Retina (tissue), 1 donor: ENCODE data around the gene FBXL13.
"Not testable (repeated sequence)": the region's sequence is repeated elsewhere in the genome, so short reads cannot be mapped to it uniquely, and the experiment has no call there.

Experiments
- DNase-seq: peaks from one replicate; pipeline ENCODE4 v3.0.0-alpha.2; 2016

FBXL13 gene

DNA sequence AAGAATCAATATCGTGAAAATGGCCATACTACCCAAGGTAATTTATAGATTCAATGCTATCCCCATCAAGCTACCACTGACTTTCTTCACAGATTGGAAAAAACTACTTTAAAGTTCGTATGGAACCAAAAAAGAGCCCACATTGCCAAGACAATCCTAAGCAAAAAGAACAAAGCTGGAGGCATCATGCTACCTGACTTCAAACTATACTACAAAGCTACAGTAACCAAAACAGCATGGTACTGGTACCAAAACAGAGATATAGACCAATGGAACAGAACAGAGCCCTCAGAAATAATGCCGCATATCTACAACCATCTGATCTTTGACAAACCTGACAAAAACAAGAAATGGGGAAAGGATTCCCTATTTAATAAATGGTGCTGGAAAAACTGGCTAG, 53.7 kb downstream of the FBXL13 start:
- not testable (repeated sequence) for DNase-seq

DNA sequence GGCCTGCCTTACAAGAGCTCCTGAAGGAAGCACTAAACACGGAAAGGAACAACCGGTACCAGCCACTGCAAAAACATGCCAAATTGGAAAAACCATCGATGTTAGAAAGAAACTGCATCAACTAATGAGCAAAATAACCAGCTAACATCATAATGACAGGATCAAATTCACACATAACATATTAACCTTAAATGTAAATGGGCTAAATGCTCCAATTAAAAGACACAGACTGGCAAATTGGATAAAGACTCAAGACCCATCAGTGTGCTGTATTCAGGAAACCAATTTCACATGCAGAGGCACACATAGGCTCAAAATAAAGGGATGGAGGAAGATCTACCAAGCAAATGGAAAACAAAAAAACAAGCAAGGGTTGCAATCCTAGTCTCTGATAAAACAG, 56.3 kb downstream of the FBXL13 start:
- not testable (repeated sequence) for DNase-seq

DNA sequence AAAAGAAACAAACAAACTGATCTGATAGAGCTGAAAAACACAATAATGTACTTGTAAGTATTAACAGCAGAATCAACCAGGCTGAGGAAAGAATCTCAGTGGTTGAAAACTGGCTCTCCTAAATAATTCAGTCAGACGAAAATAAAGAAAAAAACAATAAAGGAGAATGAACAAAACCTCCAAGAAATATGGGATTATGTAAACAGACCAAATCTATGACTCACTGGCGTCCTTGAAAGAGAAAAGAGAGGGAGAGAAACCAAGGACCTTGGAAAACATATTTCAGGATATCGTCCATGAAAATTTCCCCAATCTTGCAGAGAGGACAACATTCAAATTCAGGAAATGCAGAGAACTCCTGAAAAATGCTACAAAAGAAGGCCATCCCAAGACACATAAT, 62.9 kb downstream of the FBXL13 start:
- no peak for DNase-seq

DNA sequence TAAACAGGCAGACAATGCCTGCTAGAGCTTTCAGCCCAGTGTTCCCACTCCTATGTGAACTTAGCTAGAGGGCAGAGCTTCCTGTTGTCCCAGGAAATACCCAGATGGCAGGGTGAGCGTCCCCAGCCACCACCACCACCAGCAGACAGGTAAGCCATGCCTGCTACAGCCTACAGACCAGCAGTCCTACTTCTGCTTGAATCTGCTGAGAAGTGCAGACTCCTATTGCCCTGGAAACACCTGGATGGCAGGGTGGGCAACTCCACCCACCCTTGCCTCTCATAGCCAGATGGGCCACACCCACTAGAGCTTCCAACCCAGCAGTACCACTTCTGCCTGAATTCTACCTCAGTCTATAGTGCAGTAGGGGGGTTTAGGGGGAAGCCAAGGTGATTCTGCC, 64.4 kb downstream of the FBXL13 start:
- no peak for DNase-seq

DNA sequence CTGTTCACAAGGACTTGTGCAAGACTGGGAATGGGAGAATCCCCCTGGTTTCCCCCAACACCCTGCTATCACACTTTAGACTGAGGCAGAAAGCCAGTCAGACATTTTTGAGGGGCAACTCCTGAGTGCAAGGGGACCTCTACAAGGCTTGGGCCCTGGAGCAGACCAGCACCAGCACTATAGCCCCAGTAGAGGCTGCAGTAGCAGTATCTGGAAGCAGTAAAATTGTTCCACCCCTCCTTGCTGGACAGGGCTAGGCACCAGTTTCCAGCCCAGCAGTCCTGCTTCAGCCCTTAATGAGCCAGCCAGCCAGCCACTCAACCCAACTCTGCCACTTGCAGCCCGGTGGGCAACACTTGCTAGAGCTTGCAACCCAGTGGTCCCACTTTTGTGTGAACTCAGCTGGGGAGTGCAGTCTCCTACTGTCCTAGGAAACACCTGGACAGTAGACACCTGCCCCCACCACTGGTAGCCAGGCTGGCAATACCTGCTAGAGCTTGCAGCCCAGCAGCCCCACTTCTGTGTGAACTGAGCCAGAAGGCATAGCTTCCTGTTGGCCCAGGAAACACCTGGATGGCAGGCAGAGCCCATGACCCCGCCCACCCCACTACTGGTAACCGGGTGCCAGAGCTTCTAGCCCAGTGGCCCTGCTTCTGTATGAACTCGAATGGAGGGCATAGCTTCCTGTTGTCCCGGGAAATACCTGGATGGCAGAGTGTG, 65.0 kb downstream of the FBXL13 start:
- no peak for DNase-seq

DNA sequence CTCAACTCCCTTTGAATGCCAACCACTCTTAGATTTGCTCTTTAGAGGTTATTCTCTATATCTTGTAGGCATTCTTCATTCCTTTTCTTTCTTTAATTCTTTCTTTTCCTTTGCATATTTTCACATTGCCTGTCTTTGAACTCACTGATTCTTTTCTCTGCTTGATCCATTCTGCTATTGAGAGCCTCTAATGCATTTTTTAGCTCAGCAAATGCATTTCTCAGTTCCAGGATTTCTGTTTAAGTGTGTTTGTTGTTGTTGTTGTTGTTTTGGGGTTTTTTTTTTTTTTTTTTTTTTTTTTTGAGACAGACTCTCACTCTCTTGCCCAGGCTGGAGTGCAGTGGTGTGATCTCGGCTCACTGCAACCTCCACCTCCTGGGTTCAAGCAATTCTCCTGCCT, 71.6 kb downstream of the FBXL13 start:
- no peak for DNase-seq

DNA sequence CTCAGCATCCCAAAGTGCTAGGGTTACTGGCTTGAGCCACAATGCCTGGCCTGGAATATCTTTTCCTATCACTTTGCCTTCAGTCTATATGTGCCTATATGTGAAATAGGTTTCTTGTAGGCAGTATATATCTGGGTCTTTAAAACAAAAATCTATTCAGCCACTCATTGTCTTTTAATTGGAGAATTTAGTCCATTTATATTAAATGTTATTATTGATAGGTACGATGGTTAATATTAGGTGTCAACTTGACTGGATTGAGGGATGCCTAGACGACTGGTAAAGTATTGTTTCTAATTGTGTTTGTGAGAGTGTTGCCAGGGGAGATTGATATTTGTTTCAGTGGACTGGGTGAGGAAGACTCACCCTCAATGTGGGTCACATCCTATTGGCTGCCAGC, 73.4 kb downstream of the FBXL13 start:
- no peak for DNase-seq

DNA sequence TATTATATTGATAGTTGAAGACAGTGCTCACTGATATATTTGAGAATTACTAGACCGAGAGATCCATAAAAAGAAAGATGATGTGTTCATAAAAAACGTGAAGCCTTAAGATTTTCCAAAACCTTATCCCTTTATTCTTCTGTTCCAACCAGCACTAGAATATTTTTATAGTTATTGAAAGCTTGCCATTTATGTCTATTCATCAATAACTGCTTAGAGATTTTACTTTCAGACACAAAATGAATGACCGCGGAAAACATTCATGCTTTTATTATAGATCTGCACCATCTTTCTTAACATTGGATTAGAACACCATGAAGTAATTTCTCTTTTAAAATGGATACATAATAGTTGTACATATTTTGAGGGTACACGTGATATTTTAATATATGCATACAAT, 77.6 kb downstream of the FBXL13 start:
- no peak for DNase-seq

DNA sequence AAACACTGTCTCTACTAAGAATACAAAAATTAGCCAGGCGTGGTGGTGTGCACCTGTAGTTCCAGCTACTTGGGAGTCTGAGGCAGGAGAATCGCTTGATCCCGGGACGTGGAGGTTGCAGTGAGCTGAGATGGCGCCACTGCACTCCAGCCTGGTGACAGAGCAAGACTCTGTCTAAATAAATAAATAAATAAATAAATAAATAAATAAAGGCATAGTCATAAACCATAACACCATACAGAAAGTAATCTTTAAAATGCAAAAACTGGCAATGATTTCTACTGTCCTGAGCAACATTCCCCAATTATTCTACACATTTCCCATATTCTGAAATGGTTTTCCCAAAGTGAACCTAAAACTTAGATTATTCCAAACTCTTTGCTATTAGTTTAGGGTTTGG, 79.0 kb downstream of the FBXL13 start:
- not testable (repeated sequence) for DNase-seq

DNA sequence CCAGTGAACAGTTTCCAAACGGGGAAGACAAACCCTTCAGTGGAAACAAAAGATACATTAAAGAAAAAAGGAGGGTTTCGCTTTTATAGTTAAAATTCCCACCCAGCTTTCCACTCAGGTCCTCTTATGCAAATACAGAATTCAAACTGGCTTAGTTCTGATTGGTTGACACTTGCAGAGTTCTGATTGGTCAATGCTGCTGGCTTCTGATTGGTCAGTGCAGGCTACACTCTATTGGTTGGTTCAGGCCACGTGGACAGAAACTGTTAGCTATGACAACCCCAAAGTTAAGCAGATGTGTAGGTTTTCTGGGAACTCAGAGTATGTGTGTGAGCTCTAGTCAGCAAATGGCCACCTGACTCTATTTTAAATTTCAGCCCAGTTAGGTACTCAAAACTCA, 80.0 kb downstream of the FBXL13 start:
- no peak for DNase-seq

DNA sequence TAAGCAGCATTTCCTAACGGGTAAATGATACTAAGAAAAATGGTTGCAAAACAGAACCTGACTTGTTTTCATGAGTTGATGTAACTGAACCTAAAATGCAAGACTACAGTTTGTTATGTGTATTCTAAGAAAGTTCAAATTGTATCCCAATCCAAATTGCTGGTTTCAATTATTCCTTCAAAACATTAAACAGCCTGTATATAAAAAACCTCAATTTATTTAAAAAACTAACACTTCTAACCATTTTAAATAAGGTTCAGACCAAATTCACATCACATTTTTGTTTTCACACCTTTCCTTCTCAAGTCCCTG, 80.9 kb downstream of the FBXL13 start:
- DNase-seq, result no peak

DNA sequence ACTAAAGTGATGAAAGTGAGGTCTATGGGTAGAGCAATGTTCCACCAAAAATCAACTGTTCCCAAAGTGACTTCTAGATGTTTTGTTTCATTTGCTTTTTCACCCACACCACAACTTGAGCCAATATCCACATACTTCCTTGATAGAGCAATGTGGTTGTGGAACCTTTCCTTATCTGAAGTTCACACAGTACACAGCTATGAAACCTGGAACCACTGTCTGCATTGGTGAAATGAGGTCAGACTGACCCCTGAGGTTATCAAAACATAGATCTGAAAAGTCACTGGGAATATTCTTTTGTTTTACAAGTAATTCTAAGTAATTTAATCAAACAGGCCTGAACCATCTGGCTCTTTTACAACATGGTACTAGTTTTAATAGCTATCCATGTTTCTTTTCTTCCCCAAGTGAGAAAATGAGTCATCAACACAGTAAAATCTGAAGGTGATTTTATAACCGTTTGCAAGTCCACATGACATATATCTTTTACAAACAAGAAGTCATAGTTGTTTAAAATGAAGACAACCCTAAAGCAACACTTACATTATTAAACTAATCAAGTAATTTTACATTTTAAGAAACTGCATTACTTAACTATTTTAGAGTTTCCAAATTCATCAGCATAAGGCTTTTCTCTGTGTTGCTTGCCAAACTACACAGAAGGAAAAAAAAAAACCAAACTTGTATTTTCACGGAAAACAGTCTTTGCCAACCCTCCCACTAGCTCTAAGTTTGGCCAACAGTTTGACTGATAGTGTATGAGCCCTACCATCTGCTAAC, 81.5 kb downstream of the FBXL13 start:
- no peak for DNase-seq

DNA sequence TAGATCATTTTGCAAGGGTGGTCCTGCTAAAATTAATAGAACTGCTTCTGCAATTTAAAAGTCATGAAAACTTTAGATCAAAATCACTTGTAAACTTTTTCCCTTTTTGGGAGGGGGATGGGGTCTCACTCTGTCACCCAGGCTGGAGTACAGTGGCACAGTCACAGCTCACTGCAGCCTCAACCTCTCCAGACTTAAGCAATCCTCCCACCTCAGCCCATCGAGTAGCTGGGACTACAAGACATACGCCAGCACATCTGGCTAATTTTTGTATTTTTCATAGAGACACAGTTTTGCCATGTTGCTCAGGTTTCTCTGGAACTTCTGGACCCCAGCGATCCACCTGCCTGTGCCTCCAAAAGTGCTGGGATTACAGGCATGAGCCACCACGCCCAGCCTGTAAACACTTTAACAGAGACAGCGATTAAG, 82.1 kb downstream of the FBXL13 start:
- no peak for DNase-seq

DNA sequence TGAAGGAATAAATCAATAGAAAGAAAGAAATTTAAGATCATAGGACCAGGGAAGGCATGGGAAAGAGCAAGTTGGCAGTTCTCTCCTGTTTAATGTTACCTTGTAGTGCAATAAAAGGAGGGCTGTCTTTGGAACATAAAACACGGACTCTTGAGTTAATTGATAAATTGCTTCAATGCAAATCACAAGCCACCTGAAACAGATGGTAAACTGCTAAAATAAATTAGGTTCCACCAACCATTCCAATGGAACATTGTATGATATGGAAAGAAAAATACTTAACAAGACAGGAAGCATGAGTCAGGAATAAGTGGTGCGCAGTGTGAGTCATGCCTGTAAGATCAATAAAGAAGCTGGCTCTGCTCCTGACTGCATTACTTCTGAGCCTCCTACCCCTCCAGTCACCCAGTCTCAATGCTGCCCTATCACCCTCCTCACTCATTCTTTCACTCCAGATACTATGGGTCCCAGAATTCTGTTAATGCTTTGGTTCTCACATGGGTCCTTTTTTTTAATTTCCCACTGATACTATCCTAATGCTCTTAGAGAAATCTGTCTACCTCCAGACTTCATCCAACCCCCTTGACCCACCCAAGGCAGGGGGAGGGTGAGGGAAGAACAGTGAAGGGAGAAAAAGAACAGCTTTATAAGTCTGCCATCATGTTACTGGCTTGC, 82.9 kb downstream of the FBXL13 start:
- DNase-seq, result no peak

DNA sequence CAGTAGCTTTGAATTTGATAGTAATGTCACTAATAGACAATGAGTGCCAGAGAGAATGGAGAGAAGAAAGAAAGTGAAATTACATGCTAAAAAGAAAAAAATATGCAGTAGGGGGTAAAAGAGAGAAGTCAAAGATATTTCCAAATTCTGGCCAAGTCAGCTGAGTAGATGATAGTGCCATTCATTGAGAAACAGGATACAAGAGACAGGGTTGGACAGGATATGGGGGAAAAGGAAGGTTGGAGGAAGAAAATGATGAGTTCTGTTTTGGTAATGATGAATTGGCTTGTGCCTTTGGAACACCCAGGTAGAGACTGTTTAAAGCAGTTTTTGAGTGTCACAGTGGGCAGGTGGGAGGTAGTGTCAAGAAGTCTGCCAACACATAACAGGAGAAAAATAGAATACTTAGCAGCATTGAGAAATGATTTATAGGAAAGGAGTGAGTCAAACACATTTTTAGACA, 83.5 kb downstream of the FBXL13 start:
- DNase-seq, result no peak

DNA sequence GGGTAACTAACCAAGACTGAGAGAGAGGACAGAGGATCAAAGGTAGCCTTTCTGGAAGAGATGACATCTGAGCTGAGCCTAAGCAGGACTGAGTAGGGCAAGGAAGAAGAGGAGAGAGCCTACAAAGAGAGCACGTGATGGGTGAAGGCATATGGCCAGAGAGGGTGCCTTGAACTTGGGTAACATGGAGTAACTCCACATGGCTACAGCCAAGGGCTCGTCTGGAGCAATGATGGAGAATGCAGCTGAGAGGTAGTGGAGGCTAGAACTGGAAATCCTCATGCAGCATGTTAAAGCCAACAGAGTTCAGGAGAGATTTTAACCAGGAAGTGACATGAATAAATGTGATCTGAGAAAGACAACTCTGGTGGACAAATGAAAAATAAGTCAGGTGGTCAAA, 84.0 kb downstream of the FBXL13 start:
- no peak for DNase-seq

DNA sequence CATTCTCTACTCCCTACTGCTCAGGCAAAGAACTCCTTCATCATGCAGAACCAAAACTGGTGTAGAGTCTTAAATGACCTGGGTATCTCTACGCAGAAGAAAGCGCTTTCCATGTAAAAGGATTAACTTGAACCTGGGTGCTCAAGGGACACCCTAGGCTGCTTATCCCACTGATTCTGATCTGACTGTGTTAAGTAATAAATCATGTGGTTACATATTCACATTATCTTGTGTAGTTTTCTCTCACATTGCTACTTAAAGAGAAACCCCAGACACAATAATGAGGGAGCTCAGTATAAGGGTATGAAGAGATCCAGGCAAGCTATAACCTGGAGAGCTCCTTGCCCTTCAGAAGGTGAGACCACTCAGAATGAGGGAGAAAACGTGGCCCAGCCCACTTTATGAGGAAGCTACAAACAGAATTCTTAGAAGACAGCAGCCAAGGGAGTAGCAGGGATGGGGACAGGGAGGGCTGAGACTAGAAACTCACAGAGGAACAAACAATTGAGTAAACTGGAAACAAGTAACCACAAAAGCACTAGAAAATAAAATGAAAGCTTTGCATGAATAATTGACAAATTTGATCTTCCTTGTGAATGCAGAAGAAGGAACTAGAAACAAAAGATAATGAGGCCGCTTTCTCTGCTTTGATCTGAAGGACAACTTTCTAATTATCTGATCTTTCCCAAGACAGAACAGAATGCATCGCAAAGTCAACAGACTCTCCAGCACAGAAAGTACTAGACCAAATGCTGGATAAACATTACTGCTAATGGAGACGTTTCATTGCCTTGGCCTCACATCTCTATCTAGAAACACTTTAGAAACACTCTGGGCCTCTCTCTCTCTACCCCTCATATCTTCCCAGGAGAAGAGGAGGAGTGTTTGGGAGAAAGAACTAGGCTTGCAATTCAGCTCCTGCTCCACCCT, 85.7 kb downstream of the FBXL13 start:
- DNase-seq, result no peak

DNA sequence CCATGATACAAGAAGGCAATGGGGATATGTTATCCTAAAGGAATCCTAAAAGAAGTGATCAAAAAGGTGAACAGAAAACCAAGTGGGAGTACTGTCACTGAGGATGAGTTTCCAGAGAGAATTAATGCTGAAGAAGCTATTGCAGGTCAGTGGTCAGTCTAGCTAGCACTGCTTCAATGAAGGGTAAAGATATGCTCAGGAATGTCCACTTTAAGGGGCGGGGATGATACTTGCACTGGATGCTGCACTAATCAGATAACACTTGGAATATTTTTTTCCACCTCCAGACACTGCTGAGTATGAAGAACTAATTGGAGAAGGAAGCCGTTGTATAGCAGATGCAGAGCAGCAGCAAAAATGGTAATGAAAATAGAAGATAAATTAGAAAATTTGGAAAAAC, 86.5 kb downstream of the FBXL13 start:
- no peak for DNase-seq

DNA sequence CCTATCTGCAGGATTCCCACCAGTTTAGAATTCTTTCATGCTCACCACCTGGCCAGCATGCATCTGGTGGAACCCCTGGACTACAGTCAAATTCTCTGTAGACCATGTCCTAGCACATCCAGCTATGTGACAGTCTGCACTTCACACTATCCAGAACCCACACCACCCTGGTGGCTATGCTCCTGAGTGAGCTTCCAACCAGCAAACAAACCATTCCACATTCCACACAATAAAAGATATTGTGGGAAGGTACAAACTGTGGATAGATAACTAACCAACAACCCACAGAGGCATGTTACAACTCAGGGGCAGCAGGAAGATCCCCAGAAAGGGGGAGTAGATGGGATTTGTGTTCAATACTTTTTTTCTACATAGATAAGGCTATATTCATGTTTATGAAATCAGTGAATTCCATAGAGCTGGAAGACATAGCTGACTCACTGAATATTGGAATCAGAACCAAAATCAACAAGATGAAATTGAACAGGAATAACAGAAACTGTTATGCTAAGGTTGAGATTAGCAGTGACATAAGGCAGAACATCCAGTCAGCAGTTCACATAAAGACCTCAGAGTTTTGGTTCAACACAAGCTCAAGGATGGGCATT, 89.3 kb downstream of the FBXL13 start:
- DNase-seq, result no peak

DNA sequence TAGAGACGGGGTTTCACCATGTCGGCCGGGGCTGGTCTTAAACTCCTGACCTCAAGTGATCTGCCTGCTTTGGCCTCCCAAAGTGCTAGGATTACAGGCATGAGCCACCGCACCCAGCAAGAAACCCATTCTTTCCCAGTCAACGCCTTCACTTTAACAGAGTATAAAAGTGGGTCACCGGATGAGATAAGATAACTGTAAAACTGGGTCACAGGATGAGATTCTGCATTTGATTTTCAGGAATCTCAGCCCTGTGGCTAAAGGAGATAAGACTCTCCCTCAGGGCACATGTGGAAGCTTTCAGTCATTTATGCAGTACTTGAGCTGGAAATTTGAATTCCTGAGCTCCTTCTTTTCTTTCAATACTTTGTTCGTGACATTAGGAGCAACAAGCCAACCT, 91.0 kb downstream of the FBXL13 start:
- no peak for DNase-seq

DNA sequence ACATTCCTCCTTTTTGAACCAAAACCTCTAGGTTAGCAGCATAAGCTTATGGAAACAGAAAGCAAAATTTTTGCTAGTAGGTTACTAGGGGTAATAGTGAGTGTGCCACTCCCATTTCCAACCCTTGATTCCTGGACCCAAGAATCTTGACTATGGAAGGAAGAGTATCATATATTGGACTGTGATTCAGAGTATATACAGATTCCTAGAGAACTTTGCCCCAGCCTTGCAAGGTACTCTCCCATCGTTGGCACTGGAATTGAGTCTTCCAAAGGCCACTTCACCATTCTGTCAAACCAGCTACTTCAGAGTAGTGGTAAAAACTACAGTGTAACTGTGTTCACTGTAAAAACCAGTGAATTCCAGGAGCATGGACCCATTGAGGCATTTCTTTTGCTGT, 92.4 kb downstream of the FBXL13 start:
- no peak for DNase-seq

DNA sequence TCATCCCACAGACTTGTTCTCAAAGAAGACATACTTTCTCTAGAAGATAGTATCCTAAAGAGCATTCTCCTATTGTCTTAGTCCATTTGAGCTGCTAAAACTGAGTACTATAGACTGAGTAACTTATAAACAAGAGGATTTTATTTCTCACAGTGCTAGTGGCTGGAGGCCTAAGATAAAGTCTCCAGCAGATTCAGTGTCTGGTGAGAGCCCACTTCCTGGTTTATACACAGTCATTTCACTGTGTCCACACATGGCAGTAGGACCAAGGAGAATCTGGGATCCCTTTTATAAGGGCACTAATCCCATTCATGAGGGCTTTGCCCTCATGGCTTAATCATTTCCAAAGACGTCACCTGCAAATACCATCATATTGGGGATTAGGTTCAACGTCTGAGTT, 93.1 kb downstream of the FBXL13 start:
- no peak for DNase-seq

DNA sequence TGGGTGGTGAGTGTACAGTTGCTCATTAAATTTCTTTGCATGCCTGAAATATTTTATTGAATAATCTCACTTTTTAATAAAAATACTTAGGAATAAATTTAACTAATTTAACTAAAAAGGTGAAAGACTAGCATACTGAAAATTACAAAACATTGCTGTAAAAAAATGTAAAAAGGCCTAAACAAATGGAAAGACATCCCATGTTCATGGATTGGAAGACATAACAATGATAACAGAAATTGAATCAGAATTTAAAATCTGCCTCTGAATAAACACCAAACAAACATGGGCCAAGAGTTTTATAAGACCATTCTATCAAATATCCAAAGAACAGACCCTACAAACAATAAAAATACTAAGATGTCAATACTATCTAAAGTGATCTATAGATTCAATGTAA, 94.9 kb downstream of the FBXL13 start:
- no peak for DNase-seq
